H1 (cell line): ENCODE measurements around the gene FCN3. TPM values are rescaled to one million over a fixed set of nuclear protein-coding genes. Genes with fewer than 3 reads are reported as not detected.

Experiments used
- CTCF ChIA-PET: fragments of 300-600 bp; sonication (Branson Sonifier 250); formaldehyde crosslinking; loops from one replicate; lab custom pipeline; 2021; ENCODE audit not compliant: partially characterized antibody; lab: Charles Lee
- POLR2A ChIA-PET: fragments of 300-600 bp; sonication (Branson Sonifier 250); formaldehyde crosslinking; loops from one replicate; lab custom pipeline; 2021; ENCODE audit warnings: inconsistent platforms; ENCODE audit not compliant: partially characterized antibody; lab: Charles Lee
- DNase-seq, 2 experiments: peaks; one replicate each; pipeline versions ENCODE4 v3.0.0 to v3.0.0-alpha.2; 2010 to 2022; ENCODE audit warnings: low spot score in 2 of 2, low read depth in 1 of 2, mixed read lengths in 1 of 2
- FAIRE-seq: peaks from 2 replicates; lab custom pipeline; 2011; peaks lifted over from hg19 to GRCh38; lab: Jason Lieb, UNC
- H2AFZ ChIP-seq: 2 replicates; pipeline ENCODE4 v1.8.1; 2012; ENCODE audit warnings: low read length, inconsistent platforms
- H2AK5ac ChIP-seq: 2 replicates; pipeline ENCODE4 v1.6.1; 2013; ENCODE audit warnings: low read depth, low read length
- H2BK120ac ChIP-seq: replicated peaks from 2 replicates; pipeline ENCODE3; 2013; ENCODE audit warnings: low read depth, low read length, inconsistent platforms
- H2BK12ac ChIP-seq: 2 replicates; pipeline ENCODE4 v1.6.1; 2013; ENCODE audit warnings: low read depth, low read length
- H2BK15ac ChIP-seq: 2 replicates; pipeline ENCODE4 v1.6.1; 2013; ENCODE audit warnings: low read length
- H2BK20ac ChIP-seq: 2 replicates; pipeline ENCODE4 v1.6.1; 2013; ENCODE audit warnings: low read length
- H2BK5ac ChIP-seq: 2 replicates; pipeline ENCODE4 v1.6.1; 2013; ENCODE audit warnings: low read depth, low read length
- H3K14ac ChIP-seq: 2 replicates; pipeline ENCODE4 v1.6.1; 2013; ENCODE audit warnings: inconsistent platforms; ENCODE audit not compliant: insufficient read length
- H3K18ac ChIP-seq: 2 replicates; pipeline ENCODE4 v1.6.1; 2013; ENCODE audit warnings: low read length; ENCODE audit errors: extremely low read depth
- H3K23ac ChIP-seq: 2 replicates; pipeline ENCODE4 v1.6.1; 2013; ENCODE audit warnings: inconsistent platforms; ENCODE audit not compliant: insufficient read length
- H3K23me2 ChIP-seq: 2 replicates; pipeline ENCODE4 v1.6.1; 2013; ENCODE audit warnings: low read depth, low read length
- H3K27ac ChIP-seq: 2 replicates; pipeline ENCODE4 v1.6.1; 2011; ENCODE audit warnings: low read depth, low read length, inconsistent platforms
- H3K27me3 ChIP-seq, 4 experiments: replicated peaks in 1 of 4; 1 replicate in 1 of 4; 2 replicates in 3 of 4; pipeline versions ENCODE4 v1.6.1 to v1.8.1; 2011 to 2013; ENCODE audit warnings: low read length in 3 of 4, mild to moderate bottlenecking in 3 of 4, inconsistent platforms in 2 of 4, mixed read lengths in 2 of 4, moderate library complexity in 1 of 4; ENCODE audit not compliant: control insufficient read depth in 3 of 4, insufficient read depth in 3 of 4; ENCODE audit errors: extremely low read depth in 1 of 4
- H3K36me3 ChIP-seq, 4 experiments: 2 replicates each; pipeline versions ENCODE4 v1.6.1 to v1.8.1; 2011 to 2013; ENCODE audit warnings: mild to moderate bottlenecking in 4 of 4, low read length in 3 of 4, moderate library complexity in 2 of 4, control low read depth in 1 of 4, inconsistent platforms in 1 of 4; ENCODE audit not compliant: insufficient read depth in 4 of 4, control insufficient read depth in 2 of 4
- H3K4ac ChIP-seq: replicated peaks from 2 replicates; pipeline ENCODE3; 2013; ENCODE audit warnings: low read length, low read depth, mixed read lengths, inconsistent platforms; ENCODE audit not compliant: insufficient read length
- H3K4me1 ChIP-seq, 4 experiments: replicated peaks in 1 of 4; 1 replicate in 1 of 4; 2 replicates in 3 of 4; pipeline versions ENCODE4 v1.6.1 to v1.8.1; 2011 to 2013; ENCODE audit warnings: low read length in 3 of 4, inconsistent platforms in 2 of 4, mixed read lengths in 1 of 4; ENCODE audit not compliant: insufficient read depth in 4 of 4, control insufficient read depth in 3 of 4
- H3K4me2 ChIP-seq, 2 experiments: 2 replicates each; pipeline versions ENCODE4 v1.6.1 to v1.8.1; 2011 to 2013; ENCODE audit warnings: low read depth in 2 of 2, low read length in 2 of 2, control low read depth in 1 of 2, inconsistent platforms in 1 of 2, mild to moderate bottlenecking in 1 of 2; ENCODE audit not compliant: insufficient read depth in 1 of 2
- H3K4me3 ChIP-seq, 4 experiments: fragments of 200-600, 300-600 bp in 1 of 4; sonication (generic), shearing (Covaris generic), sonication (Bioruptor Twin) in 1 of 4; 2 replicates each; pipeline versions ENCODE4 v1.5.1 to v1.8.1; 2011 to 2016; ENCODE audit warnings: low read length in 4 of 4, low read depth in 3 of 4, control low read depth in 2 of 4, inconsistent platforms in 2 of 4, mild to moderate bottlenecking in 2 of 4, mixed read lengths in 1 of 4, moderate library complexity in 1 of 4; ENCODE audit not compliant: insufficient read depth in 2 of 4; ENCODE audit errors: extremely low read depth in 1 of 4
- H3K56ac ChIP-seq: replicated peaks from 2 replicates; pipeline ENCODE3; 2013; ENCODE audit warnings: low read depth, mild to moderate bottlenecking, mixed read lengths, low read length, inconsistent platforms; ENCODE audit not compliant: insufficient read length
- H3K79me1 ChIP-seq: 2 replicates; pipeline ENCODE4 v1.6.1; 2013; ENCODE audit warnings: low read depth, low read length, control low read depth
- H3K79me2 ChIP-seq, 2 experiments: 2 replicates each; pipeline versions ENCODE4 v1.6.1 to v1.8.1; 2012 to 2013; ENCODE audit warnings: low read length in 2 of 2, mild to moderate bottlenecking in 2 of 2, inconsistent platforms in 1 of 2; ENCODE audit not compliant: insufficient read depth in 2 of 2, control insufficient read depth in 1 of 2
- H3K9ac ChIP-seq, 4 experiments: replicated peaks in 1 of 4; 1 replicate in 1 of 4; 2 replicates in 3 of 4; pipeline versions ENCODE4 v1.6.1 to v1.8.1; 2011 to 2013; ENCODE audit warnings: low read depth in 3 of 4, low read length in 3 of 4, control low read depth in 2 of 4, mild to moderate bottlenecking in 2 of 4, moderate library complexity in 2 of 4, inconsistent platforms in 1 of 4; ENCODE audit errors: extremely low read depth in 1 of 4
- H3K9me3 ChIP-seq, 2 experiments: 2 replicates each; pipeline versions ENCODE4 v1.6.1 to v1.8.1; 2012 to 2013; ENCODE audit warnings: mild to moderate bottlenecking in 2 of 2, moderate library complexity in 2 of 2, control low read depth in 1 of 2, inconsistent platforms in 1 of 2, low read depth in 1 of 2, low read length in 1 of 2, mixed read lengths in 1 of 2; ENCODE audit not compliant: insufficient read depth in 2 of 2
- H4K20me1 ChIP-seq, 2 experiments: replicated peaks in 1 of 2; 2 replicates each; pipeline versions ENCODE3 to v1.8.1; 2011 to 2013; ENCODE audit warnings: inconsistent platforms in 2 of 2, low read length in 2 of 2, mild to moderate bottlenecking in 1 of 2; ENCODE audit not compliant: insufficient read depth in 2 of 2, control insufficient read depth in 1 of 2
- H4K5ac ChIP-seq: 2 replicates; pipeline ENCODE4 v1.6.1; 2013; ENCODE audit warnings: low read length, low read depth, mixed read lengths, inconsistent platforms; ENCODE audit not compliant: insufficient read length
- H4K8ac ChIP-seq: 2 replicates; pipeline ENCODE4 v1.8.0; 2013; ENCODE audit warnings: mild to moderate bottlenecking, moderate library complexity, low read length, inconsistent platforms; ENCODE audit not compliant: insufficient read depth; ENCODE audit errors: extremely low read depth
- H4K91ac ChIP-seq: replicated peaks from 2 replicates; pipeline ENCODE3; 2013; ENCODE audit warnings: low read length, mixed read lengths, inconsistent platforms; ENCODE audit not compliant: insufficient read length
- CREB1 ChIP-seq: IDR thresholded peaks from 2 replicates; pipeline ENCODE4 v1.6.1; 2012; ENCODE audit warnings: inconsistent platforms
- GABPA ChIP-seq: IDR thresholded peaks from 2 replicates; pipeline ENCODE4 v1.6.1; 2011; ENCODE audit warnings: mild to moderate bottlenecking, low read length, moderate library complexity, borderline replicate concordance; ENCODE audit not compliant: insufficient read depth
- KDM1A ChIP-seq: fragments of 200-600, 300-600 bp; sonication (generic); IDR thresholded peaks from 2 replicates; pipeline ENCODE4 v1.7.1; 2016; ENCODE audit warnings: mild to moderate bottlenecking, low read length, borderline replicate concordance
- MAFK ChIP-seq: IDR thresholded peaks from 2 replicates; pipeline ENCODE4 v1.6.1; 2012; ENCODE audit warnings: low read depth, mild to moderate bottlenecking, improper control_type of control experiment, low read length
- RXRA ChIP-seq: IDR thresholded peaks from 2 replicates; pipeline ENCODE4 v1.6.1; 2011; ENCODE audit warnings: low read depth, mild to moderate bottlenecking, low read length, moderate library complexity; ENCODE audit not compliant: insufficient read depth
- SP4 ChIP-seq: IDR thresholded peaks from 2 replicates; pipeline ENCODE4 v1.6.1; 2012; ENCODE audit warnings: low read length, inconsistent platforms
- TEAD4 ChIP-seq: IDR thresholded peaks from 2 replicates; pipeline ENCODE4 v1.6.1; 2012; ENCODE audit warnings: low read depth, low read length, inconsistent platforms, mixed read lengths
- ZNF274 ChIP-seq: IDR thresholded peaks from 2 replicates; pipeline ENCODE4 v1.7.0; 2012; ENCODE audit warnings: low read length, borderline replicate concordance; ENCODE audit errors: extremely low read depth
- WGBS, 2 experiments: shearing (Covaris generic) in 1 of 2; methylation state at CpG; one replicate each; pipeline versions ENCODE4 v1.1.6 to v1.1.7; 2013 to 2015; ENCODE audit warnings: low lambda C conversion rate in 2 of 2, mixed read lengths in 2 of 2, inconsistent platforms in 1 of 2, low coverage in 1 of 2, missing lambda C conversion rate in 1 of 2; ENCODE audit not compliant: insufficient replicate concordance in 2 of 2, insufficient coverage in 1 of 2, insufficient read length in 1 of 2; ENCODE audit errors: extremely low coverage in 1 of 2, missing lambda C conversion rate in 1 of 2; 5-methylcytosine and 5-hydroxymethylcytosine counted together
- polyA plus RNA-seq, 7 experiments: library from polyadenylated mRNA; depleted of rRNA in 3 of 7; stranded (reverse) in 5 of 7; unstranded in 2 of 7; fragments of >200 nt in 5 of 7; fragments of 200-250 nt in 2 of 7; gene quantifications; 1 replicate in 5 of 7; 2 replicates in 1 of 7; 4 replicates in 1 of 7; pipeline versions ENCODE4 v1.2.1 to v1.2.3, GENCODE V29; 2011 to 2013; ENCODE audit warnings: missing spikeins in 2 of 7, mixed read lengths in 2 of 7
- total RNA-seq: library from RNA; stranded (reverse); fragmentation: NEBNext Ultra II Directional; extraction: Animal tissue kit (Norgen Biotek cat#: 25700); gene quantifications from 2 replicates; pipeline ENCODE4 v1.2.1, GENCODE V29; 2021
- TF ChIP-seq, protein P1 (sequence below): IDR thresholded peaks from 2 replicates; pipeline ENCODE4 v1.6.1; 2012; ENCODE audit warnings: low read length, inconsistent platforms

Gene FCN3
- total and polyA plus RNA-seq, 2 of the 8 experiments (the other 6 are each of a cell fraction or from before 2014, with no cell fraction given): 0.30 to 0.57 TPM

DNA sequence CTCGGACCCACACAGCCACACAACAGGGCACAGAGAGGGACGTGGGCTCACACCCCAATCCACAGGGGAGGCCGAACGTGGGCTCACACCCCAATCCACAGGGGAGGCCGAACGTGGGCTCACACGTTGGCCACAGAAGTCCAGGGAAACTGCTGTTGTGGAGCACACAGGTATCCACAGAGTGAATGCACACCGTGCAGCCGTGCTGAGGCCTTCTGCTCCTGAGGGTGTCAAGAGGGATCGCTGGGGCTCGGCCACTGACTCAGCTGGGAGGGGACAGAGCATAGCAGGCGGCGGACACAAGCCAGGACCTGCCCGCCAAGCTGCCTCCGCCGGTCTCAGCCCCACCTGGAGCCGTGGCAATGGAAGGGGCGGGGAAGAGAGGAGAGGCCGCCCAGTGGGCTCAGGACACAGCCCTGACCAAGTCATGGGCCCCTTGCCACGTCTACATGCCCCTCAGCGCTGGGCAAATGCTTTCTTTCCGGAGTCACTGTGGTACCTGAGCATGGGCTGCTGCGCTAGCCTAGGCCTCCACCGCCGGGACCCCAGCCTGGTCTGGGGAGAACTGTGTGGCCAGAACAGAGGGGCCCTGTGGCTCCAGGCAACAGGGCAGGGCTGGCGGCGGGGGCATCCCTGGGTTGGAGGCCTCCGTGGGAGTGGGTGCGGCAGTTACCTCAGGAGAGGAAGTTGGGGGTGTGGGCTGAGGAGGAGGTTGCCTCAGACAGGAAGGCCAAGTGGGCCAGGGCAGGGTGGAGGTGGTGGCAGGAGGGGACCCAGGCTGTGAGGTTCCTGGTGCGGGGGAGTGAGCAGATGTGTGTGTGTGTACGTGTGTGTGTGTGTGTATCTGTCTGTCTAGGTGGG is 31.6 kb downstream of the FCN3 start:
- WGBS, 2 experiments: 83% methylated on average over 23 of the region's 31 CpGs; no CpG with 5 or more reads in 1 of the 2 experiments
- DNase-seq (no peak), FAIRE-seq (no peak)
- TF ChIP-seq KDM1A (no peak), SP4 (no peak), MAFK (no peak), ZNF274 (no peak), GABPA (no peak), TEAD4 (no peak), RXRA (no peak), CREB1 (no peak)
- TF ChIP-seq, protein P1, sequence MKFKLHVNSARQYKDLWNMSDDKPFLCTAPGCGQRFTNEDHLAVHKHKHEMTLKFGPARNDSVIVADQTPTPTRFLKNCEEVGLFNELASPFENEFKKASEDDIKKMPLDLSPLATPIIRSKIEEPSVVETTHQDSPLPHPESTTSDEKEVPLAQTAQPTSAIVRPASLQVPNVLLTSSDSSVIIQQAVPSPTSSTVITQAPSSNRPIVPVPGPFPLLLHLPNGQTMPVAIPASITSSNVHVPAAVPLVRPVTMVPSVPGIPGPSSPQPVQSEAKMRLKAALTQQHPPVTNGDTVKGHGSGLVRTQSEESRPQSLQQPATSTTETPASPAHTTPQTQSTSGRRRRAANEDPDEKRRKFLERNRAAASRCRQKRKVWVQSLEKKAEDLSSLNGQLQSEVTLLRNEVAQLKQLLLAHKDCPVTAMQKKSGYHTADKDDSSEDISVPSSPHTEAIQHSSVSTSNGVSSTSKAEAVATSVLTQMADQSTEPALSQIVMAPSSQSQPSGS: no peak

More for the DNA sequence above, 31.6 kb downstream of the FCN3 start:
- ChIA-PET CTCF (interaction anchor here (0.6 to 17.0 kb wide), 16 partner anchors 8 to 299 kb away, joined by 3 to 321 read pairs (median 5); no protein-coding TSS in a partner anchor), POLR2A (interaction anchor here (0.9 to 3.2 kb wide), 9 partner anchors 8 to 54 kb away, joined by 3 to 14 read pairs (median 6); partner anchors contain the start of gene TMEM222)
- Histone ChIP-seq H2BK5ac (peak overlapping the region; percentile 76; the same call in 1 of the 2 replicates), H4K8ac (peak overlapping the region; percentile 62), H3K23me2 (peaks cover 6% of the 10 kb centered on the region; the same call in 1 of the 2 replicates), H3K27ac (no peak overlapping the region), H3K4me2 (peak overlapping the region; percentile 78 to 94), H3K18ac (peak overlapping the region; percentile 96), H3K36me3 (0 out of 8 replicates have a peak, but pooled peaks cover 0 to 3% (median 0%) of the 10 kb centered on the region in 4 experiments), H2AFZ (no peak overlapping the region), H2BK20ac (peak overlapping the region; percentile 83), H2BK12ac (peak overlapping the region; percentile 92; the same call in 1 of the 2 replicates), H3K9ac (peak overlapping the region in 1 of 4 experiments; percentile 13; a peak in 1 of 7 replicates), H4K91ac (peak overlapping the region; percentile 48), H3K4me1 (peaks cover 0 to 25% (median 20%) of the 10 kb centered on the region in 4 experiments; a peak in 6 of 7 replicates), H4K5ac (peak overlapping the region; percentile 29), H3K79me2 (peaks cover 0 to 3% of the 10 kb centered on the region in 2 experiments; a peak in 1 of 4 replicates), H3K56ac (no peak overlapping the region), H2BK120ac (no peak overlapping the region), H3K23ac (no peak overlapping the region), H2AK5ac (peak overlapping the region; percentile 86), H3K9me3 (no peaks in the 10 kb centered on the region), H4K20me1 (peaks cover 2 to 9% of the 10 kb centered on the region in 2 experiments), H3K14ac (no peak overlapping the region), H3K4me3 (peak overlapping the region in 1 of 4 experiments; percentile 59; a peak in 1 of 8 replicates), H3K27me3 (peaks cover 0 to 2% (median 0%) of the 10 kb centered on the region in 4 experiments; a peak in 1 of 7 replicates), H2BK15ac (peak overlapping the region; percentile 99; the same call in 1 of the 2 replicates), H3K79me1 (no peaks in the 10 kb centered on the region), H3K4ac (peak overlapping the region; percentile 54)
